Measurements from ENCODE around the gene KRTAP13-2. TPM values are rescaled to one million over a fixed set of nuclear protein-coding genes. Genes with fewer than 3 reads are reported as not detected.

KRTAP13-2 gene
- not detected for total RNA-seq

DNA sequence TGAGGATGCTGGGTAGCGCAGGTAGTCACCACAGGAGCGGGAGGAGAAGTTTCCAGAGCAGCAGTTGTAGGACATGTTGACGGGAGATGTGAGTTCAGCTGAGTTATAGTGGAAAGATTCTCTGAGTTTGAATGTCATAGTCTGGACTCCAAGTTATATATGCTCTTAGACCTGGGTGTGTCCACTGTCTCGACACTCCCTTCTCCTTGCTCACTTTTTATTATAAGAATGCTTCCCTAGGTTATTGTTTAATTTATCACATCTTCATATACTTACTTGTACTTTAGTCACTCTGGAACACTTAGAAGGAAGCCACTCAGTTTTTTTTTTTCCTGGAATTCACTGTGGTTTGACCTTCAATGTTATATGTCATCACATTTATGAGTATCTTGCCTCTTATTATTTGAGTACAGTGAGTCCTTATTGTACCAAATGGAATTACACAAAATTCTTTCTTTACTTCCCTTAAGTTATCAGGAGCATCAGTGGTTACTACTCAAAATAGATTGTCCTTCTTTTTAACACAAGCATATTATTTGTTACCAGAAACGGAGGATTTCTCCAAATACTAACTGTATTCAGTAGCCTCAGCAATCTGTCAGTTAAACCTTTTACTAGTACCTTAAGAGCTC is at the start of gene KRTAP13-2:
TSS of gene KRTAP13-2 (minus strand) at position 133 of the 632 bp plus-strand sequence. CDS start at position 75, 58 bp downstream.
- Mint-ChIP-seq H3K4me3 (no peak within 1 kb of the TSS), H3K27ac (no peak within 1 kb of the TSS), H3K27me3 (peaks cover 4% of the 10 kb centered on the region), H3K4me1 (no peaks in the 10 kb centered on the region), H3K9me3 (ENCODE audit: low read depth) (peaks cover 2% of the 10 kb centered on the region), H3K36me3 (ENCODE audit: low read depth) (no peaks in the 10 kb centered on the region)
- DNase-seq (no peak), ATAC-seq (no peak)
- ChIA-PET CTCF (interaction anchor here (0.7 kb wide), 1 partner anchor 11 kb away, joined by 3 read pairs; no protein-coding TSS in a partner anchor), POLR2A (no interaction called here)
- intact Hi-C loops (cut with DNase I, micrococcal nuclease), result loop anchor here in 1 of 2 experiments (10.0 kb wide), 1 partner anchor 63 kb away; the partner anchor contains the start of gene KRTAP13-4

DNA sequence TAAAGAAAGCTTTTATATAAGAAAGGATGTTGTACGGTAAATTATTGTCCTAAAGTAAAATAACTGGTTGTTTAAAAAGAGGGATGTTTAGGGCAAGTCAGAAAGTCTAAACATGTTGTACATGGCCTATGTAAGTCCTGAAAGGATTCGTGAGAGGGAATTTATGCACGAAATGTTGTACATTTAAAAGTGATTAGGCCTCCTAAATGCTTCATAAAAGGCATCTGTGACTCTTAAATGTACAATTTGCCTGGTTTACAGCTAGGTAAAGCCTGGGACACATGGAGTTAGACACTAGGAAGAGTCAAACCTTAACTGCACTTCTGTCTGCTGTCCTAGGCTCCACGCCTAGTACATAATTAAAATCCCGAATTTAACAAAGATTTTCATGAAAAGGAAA is 43.9 kb upstream of the KRTAP13-2 start:
- no peak for ATAC-seq
- H3K9me3 Mint-ChIP-seq (ENCODE audit: low read depth), result no peaks in the 10 kb centered on the region
- no peaks in the 10 kb centered on the region for H3K36me3 Mint-ChIP-seq (ENCODE audit: low read depth)
- H3K4me3 Mint-ChIP-seq, result no peak overlapping the region
- intact Hi-C loops (cut with DNase I, micrococcal nuclease), result no loop called here
- DNase-seq, result no peak
- no peak overlapping the region for H3K27ac Mint-ChIP-seq
- ChIA-PET POLR2A (no interaction called here), CTCF (no interaction called here)
- no peaks in the 10 kb centered on the region for H3K4me1 Mint-ChIP-seq
- no peaks in the 10 kb centered on the region for H3K27me3 Mint-ChIP-seq

DNA sequence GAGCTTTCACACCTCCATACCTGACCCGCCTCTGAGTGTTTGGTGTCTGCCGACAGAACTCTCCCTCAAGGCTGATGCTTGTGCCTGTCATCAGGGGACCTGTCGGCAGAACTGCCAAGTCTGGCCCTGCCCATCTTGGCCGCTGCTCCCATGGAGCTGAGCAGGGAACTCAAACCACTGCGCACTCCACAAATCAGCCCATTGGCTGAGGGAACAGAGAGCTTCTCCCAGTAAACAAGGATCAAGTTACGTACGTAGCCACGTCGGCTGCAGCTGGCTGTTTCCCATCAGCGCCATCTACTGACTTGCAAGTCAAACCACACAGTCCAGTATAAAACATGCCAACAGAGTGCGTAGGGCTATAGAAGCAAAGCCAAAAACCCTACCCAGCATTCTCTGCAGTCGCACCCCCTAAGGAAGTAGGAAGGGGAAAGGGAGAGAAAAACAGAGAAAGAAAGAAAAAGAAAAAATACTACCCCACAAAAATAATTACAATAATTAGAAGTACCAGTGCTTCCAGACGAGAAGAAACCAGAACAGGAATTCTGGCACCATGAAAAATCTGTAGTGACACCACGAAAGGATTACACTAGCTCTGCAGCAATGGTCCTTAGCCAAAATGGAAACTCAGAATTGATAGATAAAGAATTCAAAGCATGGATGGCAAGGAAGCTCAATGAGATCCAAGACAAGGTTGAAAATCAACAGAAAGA is 36.9 kb upstream of the KRTAP13-2 start:
- ATAC-seq, result peak; percentile 61
- no peaks in the 10 kb centered on the region for H3K36me3 Mint-ChIP-seq (ENCODE audit: low read depth)
- no peaks in the 10 kb centered on the region for H3K9me3 Mint-ChIP-seq (ENCODE audit: low read depth)
- DNase-seq, result peak; percentile 44
- ChIA-PET CTCF (interaction anchor here (0.9 to 2.3 kb wide), 5 partner anchors 11 to 473 kb away, joined by 3 to 12 read pairs (median 5); partner anchors contain the start of genes KRTAP11-1 and KRTAP27-1), POLR2A (no interaction called here)
- intact Hi-C loops (cut with DNase I, micrococcal nuclease), result no loop called here
- H3K27ac Mint-ChIP-seq, result no peak overlapping the region
- peaks cover 11% of the 10 kb centered on the region for H3K27me3 Mint-ChIP-seq
- no peak overlapping the region for H3K4me3 Mint-ChIP-seq
- H3K4me1 Mint-ChIP-seq, result peaks cover 2% of the 10 kb centered on the region

- DNase-seq (no peak), ATAC-seq (no peak)
- no peaks in the 10 kb centered on the region for H3K9me3 Mint-ChIP-seq (ENCODE audit: low read depth)
- POLR2A ChIA-PET, result no interaction called here
- H3K4me1 Mint-ChIP-seq, result no peaks in the 10 kb centered on the region
- no peak within 1 kb of the TSS for H3K4me3 Mint-ChIP-seq
- intact Hi-C loops (cut with DNase I, micrococcal nuclease), result no loop called here
- CTCF ChIA-PET, result no interaction called here
- H3K36me3 Mint-ChIP-seq (ENCODE audit: low read depth), result no peaks in the 10 kb centered on the region
- H3K27ac Mint-ChIP-seq, result no peak within 1 kb of the TSS
- H3K27me3 Mint-ChIP-seq, result peaks cover 5% of the 10 kb centered on the region
These were observed 23.7 kb upstream of the KRTAP13-2 start, which contains the start of gene KRTAP13-1 for GRCh38 chr21:30395731-30396130. TSS of gene KRTAP13-1 (plus strand) at chr21:30396031. CDS start at chr21:30396087, 56 bp downstream.

DNA sequence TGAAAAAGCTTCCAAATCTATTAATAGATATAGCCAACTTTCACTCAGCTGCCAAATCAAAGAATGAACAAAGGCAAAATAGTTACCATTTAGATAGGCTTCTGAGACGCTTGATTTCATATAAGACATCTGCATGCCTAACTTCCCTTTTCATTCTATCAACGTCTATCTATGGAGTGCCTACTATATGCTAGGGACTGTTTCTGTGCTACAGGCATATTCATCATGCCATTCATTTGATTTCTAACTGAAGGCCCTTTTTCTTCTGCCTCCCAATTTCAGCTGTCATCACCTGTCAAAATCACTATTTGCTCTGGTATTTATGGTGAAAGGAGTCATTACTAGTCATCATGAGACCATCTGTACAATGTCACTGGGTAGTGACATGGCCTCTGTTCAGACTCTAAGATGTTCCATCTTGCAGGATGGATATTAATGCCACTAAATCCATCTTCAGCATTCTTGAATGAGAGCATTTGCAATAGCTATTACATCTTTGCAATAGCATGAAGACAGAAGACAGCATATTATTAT is 19.5 kb upstream of the KRTAP13-2 start:
- POLR2A ChIA-PET, result no interaction called here
- Mint-ChIP-seq H3K27me3 (no peaks in the 10 kb centered on the region), H3K4me1 (no peaks in the 10 kb centered on the region), H3K36me3 (ENCODE audit: low read depth) (no peaks in the 10 kb centered on the region), H3K4me3 (no peak overlapping the region), H3K27ac (no peak overlapping the region), H3K9me3 (ENCODE audit: low read depth) (peaks cover 3% of the 10 kb centered on the region)
- ATAC-seq, result no peak
- CTCF ChIA-PET, result interaction anchor here (0.6 kb wide), 1 partner anchor 69 kb away, joined by 3 read pairs; no protein-coding TSS in a partner anchor
- intact Hi-C loops (cut with DNase I, micrococcal nuclease), result no loop called here
- no peak for DNase-seq

- POLR2A ChIA-PET, result no interaction called here
These were observed 10.1 kb upstream of the KRTAP13-2 start for GRCh38 chr21:30382201-30382600.

GRCh38 chr21:30355906-30356305 is 16.2 kb downstream of the KRTAP13-2 start:
- POLR2A ChIA-PET, result no interaction called here
- Mint-ChIP-seq H3K27ac (no peak overlapping the region), H3K4me3 (no peak overlapping the region), H3K27me3 (peaks cover 12% of the 10 kb centered on the region), H3K36me3 (ENCODE audit: low read depth) (no peaks in the 10 kb centered on the region), H3K9me3 (ENCODE audit: low read depth) (no peaks in the 10 kb centered on the region), H3K4me1 (no peaks in the 10 kb centered on the region)
- DNase-seq, result no peak
- intact Hi-C loops (cut with DNase I, micrococcal nuclease), result no loop called here
- ATAC-seq, result no peak
- CTCF ChIA-PET, result no interaction called here

More at GRCh38 chr21:30382201-30382600, 10.1 kb upstream of the KRTAP13-2 start:
- CTCF ChIA-PET, result no interaction called here
- Mint-ChIP-seq H3K27ac (no peak overlapping the region), H3K4me3 (no peak overlapping the region), H3K36me3 (ENCODE audit: low read depth) (no peaks in the 10 kb centered on the region), H3K4me1 (no peaks in the 10 kb centered on the region), H3K9me3 (ENCODE audit: low read depth) (no peaks in the 10 kb centered on the region), H3K27me3 (peaks cover 4% of the 10 kb centered on the region)
- intact Hi-C loops (cut with DNase I, micrococcal nuclease), result no loop called here
- no peak for ATAC-seq
- no peak for DNase-seq

- ATAC-seq (no peak), DNase-seq (no peak)
- Mint-ChIP-seq H3K36me3 (ENCODE audit: low read depth) (no peaks in the 10 kb centered on the region), H3K27ac (no peak overlapping the region), H3K4me3 (no peak overlapping the region), H3K9me3 (ENCODE audit: low read depth) (no peaks in the 10 kb centered on the region), H3K4me1 (no peaks in the 10 kb centered on the region), H3K27me3 (peaks cover 8% of the 10 kb centered on the region)
- intact Hi-C loops (cut with DNase I, micrococcal nuclease), result no loop called here
- ChIA-PET POLR2A (no interaction called here), CTCF (no interaction called here)
These were observed 17.6 kb downstream of the KRTAP13-2 start for GRCh38 chr21:30354308-30355005.

DNA sequence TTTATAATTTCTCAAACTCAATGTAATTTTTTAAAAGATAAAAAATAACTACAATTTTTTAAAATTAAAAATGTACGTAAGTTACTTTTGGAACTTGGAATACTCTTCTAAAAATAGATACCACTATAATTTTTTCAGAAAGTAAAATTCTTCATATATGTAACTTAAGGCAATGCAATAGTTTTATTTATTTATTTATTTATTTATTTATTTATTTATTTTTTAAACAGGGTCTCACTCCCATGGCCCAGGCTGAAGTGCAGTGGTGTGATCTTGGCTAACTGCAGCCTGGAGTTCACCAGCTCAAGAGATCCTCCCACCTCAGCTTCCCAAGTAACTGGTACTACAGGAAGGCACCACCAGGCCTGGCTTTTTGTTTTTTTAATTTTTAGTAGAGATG is 20.5 kb downstream of the KRTAP13-2 start:
- DNase-seq (no peak), ATAC-seq (no peak)
- H3K36me3 Mint-ChIP-seq (ENCODE audit: low read depth), result no peaks in the 10 kb centered on the region
- ChIA-PET POLR2A (no interaction called here), CTCF (interaction anchor here (0.7 to 1.0 kb wide), 2 partner anchors 10 to 178 kb away, joined by 3 read pairs; no protein-coding TSS in a partner anchor)
- H3K27me3 Mint-ChIP-seq, result peaks cover 7% of the 10 kb centered on the region
- H3K4me1 Mint-ChIP-seq, result no peaks in the 10 kb centered on the region
- H3K4me3 Mint-ChIP-seq, result no peak overlapping the region
- intact Hi-C loops (cut with DNase I, micrococcal nuclease), result no loop called here
- H3K9me3 Mint-ChIP-seq (ENCODE audit: low read depth), result no peaks in the 10 kb centered on the region
- H3K27ac Mint-ChIP-seq, result no peak overlapping the region

DNA sequence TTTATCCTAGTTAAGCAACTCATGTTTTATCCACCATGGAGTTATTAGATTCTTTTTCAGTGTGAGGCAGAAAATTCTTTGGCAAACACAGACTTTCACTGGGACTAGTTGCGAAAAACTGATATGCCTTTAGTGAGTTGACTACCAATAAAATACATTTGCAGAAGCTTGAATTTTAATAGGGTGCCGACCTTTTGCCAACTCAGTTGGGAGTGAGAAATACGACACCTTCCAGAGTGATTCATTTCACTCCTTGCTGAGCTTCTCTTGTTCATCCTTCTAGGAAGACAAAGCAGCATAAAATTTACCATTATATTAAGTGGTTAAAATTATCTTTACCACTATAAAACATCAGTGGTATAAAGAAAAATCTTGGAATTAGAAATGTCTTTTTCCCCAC is 22.5 kb downstream of the KRTAP13-2 start:
- POLR2A ChIA-PET, result no interaction called here
- no peak overlapping the region for H3K27ac Mint-ChIP-seq
- no peak overlapping the region for H3K4me3 Mint-ChIP-seq
- no peaks in the 10 kb centered on the region for H3K4me1 Mint-ChIP-seq
- H3K36me3 Mint-ChIP-seq (ENCODE audit: low read depth), result no peaks in the 10 kb centered on the region
- peaks cover 3% of the 10 kb centered on the region for H3K27me3 Mint-ChIP-seq
- ATAC-seq, result no peak
- intact Hi-C loops (cut with DNase I, micrococcal nuclease), result no loop called here
- H3K9me3 Mint-ChIP-seq (ENCODE audit: low read depth), result no peaks in the 10 kb centered on the region
- no peak for DNase-seq
- CTCF ChIA-PET, result no interaction called here

- ChIA-PET POLR2A (no interaction called here), CTCF (no interaction called here)
- Mint-ChIP-seq H3K36me3 (ENCODE audit: low read depth) (no peaks in the 10 kb centered on the region), H3K4me1 (no peaks in the 10 kb centered on the region), H3K27me3 (peaks cover 1% of the 10 kb centered on the region), H3K4me3 (no peak within 1 kb of the TSS), H3K27ac (no peak within 1 kb of the TSS), H3K9me3 (ENCODE audit: low read depth) (no peaks in the 10 kb centered on the region)
- DNase-seq (no peak), ATAC-seq (no peak)
- intact Hi-C loops (cut with DNase I, micrococcal nuclease), result no loop called here
These were observed 23.6 kb downstream of the KRTAP13-2 start, which contains the start of gene KRTAP23-1 for GRCh38 chr21:30348506-30348905. TSS of gene KRTAP23-1 (minus strand) at chr21:30348606. CDS start at chr21:30348606, 0 bp downstream.
